GM19372 (cell line): ENCODE data around the gene EXT2.

ENCODE experiments used
- ATAC-seq: cut with Tn5 transposase; IDR thresholded peaks from one replicate; pipeline ENCODE4 v1.9.1; 2021; ENCODE audit warnings: mild to moderate bottlenecking, low read depth, moderate library complexity; ENCODE audit not compliant: unreplicated experiment

EXT2 gene

DNA sequence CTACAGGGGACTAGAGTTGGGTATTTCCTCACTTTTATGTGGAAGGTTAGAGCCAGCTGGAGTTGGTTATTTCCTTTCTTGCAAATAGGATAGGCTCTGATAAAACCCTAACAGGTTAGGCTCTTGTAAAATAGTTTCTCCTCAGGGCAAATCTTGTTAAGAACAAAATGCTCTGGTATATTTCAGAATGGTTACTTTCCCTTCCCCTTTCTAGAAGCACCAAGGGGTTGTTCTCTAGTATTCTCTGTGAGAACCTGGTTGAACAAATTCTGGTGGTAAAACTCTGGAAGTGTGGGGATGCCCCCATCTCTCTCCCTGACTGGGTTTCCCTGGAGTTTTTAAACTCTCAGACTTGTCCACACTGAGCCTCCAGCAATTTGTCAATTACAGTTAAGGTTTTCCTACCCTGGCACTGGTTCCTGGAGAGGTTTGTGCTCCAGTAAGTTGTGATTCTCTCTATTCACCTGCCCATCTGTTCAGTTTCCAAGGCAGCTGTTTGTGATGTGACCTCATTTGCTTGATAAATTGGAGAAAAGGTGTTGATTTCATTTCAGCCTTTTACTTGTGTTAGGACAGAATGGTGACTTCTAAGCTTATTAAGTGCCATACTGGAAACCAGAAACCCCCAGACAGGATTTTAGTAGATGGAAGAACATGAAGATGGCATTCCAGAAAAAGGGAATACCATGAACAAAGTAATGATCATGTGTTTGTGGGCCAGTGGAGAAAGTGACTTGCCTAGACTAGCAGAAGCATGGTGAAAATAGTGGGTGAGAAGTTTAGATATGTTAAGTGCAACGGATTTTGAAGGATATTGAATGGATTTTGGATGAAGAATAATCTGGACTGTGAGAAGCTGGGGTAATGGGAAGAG is 64.6 kb downstream of the EXT2 start:
- ATAC-seq, result no peak

DNA sequence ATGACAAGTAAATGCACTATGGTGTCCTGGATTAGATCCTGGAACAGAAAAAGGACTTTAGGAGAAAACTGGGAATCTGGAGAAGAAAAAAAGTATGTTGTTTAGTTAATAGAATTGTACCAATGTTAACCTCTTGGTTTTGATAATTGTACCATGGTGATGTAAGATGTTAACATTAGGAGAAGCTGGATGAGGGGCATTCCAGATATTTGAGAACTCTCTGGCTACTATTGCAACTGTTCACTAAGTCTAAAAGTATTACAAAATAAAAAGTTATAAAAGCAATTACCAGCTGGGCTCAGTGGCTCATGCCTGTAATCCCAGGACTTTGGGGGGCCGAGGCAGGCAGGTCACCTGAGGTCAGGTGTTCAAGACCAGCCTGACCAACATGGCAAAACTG is 66.5 kb downstream of the EXT2 start:
- ATAC-seq, result no peak

DNA sequence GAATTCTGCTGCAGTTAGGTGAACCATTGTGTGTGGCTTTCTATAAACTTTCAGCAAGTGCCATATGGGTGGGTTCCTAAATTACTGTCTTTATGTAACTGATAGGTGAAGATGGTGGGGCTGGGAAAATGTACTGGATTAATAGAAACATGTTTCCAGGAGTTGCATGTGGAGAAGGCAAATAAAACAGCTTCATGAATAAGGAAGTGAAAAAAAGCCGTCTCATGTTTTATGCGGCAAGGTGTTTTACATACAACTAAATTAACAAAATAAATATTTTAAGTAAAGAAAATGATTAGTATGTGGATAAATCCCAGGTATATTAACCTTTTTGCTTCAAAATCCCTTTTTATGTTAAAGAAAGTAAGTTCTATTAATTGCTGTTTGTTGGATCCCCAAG is 67.2 kb downstream of the EXT2 start:
- ATAC-seq, result no peak

DNA sequence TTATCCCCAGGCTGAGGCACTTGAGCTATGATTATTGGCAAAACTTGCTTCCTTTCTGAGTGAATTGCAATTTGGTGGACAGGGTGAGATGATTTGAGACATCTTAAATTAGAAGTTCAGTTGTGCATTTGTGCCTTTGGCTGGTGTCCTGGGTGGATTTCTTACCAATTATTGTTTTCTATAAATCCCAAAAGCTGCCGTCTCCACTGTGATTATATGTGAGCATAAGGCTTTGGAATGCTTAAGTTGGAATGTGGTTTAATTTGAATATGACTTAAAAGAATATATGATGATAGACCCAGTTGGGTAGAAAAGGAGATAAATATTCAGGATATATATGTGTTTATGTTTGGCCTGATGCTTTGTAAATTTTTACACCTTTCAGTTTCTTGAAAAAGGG is 70.0 kb downstream of the EXT2 start:
- no peak for ATAC-seq

DNA sequence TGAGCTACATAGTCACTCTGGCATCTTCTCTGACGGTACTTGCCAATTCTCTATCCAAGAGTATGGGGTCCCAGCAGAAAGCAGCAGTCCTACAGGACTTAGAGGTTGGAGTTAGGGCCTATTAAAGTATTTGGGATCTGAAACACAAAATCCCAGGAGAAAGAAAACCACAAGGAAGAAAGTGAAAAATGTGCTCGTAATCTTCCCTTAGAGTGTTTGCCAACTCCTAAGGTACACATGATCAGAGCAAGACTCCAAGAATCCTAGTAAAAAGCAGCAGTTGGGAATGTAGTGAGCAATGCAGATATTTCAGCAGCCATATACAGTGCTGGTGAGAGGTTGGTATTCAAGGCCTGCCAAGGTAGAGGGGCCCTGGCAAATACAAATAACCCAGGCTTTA is 71.6 kb downstream of the EXT2 start:
- ATAC-seq, result no peak

DNA sequence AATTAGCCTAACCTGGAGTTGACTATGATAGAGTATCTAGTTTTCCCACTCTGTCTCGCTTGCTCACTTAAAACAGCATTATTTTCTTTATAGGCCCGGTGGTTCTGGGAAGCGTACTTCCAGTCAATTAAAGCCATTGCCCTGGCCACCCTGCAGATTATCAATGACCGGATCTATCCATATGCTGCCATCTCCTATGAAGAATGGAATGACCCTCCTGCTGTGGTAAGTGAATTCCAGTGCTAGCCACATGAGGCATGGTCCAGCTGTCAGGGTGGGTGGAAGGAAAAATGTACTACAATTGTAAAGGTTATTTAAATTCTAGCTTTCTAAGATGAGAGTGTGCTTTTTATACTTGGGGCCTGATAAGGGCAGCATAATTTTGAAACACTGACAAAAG is 76.0 kb downstream of the EXT2 start:
- no peak for ATAC-seq

DNA sequence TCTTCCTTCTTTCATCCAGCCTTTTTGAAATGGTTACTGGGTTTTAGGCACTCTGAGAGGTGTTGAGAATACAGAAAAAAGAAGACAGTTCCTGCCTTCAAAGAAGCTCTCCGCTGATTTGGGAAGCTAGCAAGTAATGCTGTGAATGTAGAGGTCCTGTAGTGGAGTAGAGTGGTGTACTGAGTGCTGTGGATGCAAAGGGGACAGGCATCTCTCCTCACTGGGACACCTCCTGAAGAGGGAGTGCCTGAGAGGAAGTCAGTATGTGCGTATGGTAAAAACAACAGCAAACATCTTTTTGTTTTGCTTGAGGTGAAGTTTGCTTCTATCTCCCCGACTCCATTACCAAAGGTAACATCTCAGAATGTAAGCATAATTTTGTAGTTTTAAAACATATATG is 77.5 kb downstream of the EXT2 start:
- ATAC-seq, result no peak

DNA sequence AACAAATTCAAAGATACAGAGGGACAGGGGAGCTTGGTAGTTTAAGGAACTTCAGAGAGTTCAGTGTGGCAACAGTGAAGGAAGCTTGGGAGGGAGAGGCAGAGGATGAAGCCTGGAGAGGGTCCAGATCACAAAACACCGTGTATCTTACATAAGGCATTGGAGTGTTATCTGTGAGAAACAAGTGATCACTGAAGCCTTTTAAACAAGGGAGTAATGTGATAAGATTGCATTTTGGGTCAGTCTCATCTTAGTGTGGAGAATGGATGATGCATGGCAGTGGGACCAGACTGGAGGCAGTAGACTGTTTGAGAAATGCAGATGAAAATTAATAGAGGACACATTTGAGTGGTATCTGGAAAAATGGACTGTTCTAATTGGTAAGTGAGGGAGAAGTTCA is 79.4 kb downstream of the EXT2 start:
- no peak for ATAC-seq

DNA sequence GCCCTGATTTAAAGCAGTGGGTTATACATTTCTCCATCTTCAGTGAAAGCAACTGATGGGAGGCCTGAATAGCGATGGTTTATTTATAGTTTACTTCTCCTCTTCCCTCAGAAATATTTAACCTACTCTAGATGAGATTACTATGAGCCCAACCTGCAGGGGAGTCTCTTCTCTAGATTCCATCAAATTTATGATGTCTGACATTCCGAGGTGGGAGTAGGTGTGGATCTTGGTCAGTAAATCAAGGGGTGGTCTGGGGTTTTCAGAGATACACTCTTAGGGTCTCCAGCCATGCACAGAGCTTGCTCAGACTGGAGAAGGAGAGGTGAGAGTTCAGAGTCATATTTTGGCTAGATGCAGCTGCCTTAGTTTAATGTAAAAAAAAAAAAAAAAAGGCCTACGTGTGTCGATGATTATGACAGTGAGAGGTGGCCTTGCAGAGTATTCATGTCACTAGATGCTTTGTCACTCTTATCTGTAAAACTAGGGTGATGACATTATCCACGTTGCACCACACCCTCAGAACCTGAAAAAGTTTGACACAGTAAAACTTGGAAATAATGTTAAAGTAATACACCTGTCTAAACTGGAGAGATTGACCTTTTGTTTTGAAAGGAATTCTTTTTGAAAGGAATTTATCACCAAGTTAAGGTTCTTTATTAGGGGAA is 81.2 kb downstream of the EXT2 start:
- no peak for ATAC-seq

DNA sequence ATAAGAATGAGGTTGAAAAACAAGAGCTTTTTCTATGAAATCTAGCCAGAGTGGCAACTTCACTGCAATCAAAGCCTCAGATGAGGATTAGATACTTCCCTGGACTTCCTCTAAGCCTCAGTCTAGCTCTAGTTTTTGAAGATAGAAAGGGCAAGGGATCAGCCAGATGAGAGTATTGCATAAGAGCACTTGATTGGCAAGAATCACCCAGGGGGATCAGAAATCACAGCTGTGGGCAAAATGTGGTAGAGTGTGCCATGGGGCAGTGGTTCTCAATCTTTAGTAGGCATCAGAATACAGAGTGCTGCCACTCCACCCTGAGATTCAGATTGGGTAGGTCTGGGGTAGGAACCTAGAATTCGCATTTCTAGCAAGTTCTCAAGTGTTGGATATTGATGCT is 82.4 kb downstream of the EXT2 start:
- no peak for ATAC-seq

DNA sequence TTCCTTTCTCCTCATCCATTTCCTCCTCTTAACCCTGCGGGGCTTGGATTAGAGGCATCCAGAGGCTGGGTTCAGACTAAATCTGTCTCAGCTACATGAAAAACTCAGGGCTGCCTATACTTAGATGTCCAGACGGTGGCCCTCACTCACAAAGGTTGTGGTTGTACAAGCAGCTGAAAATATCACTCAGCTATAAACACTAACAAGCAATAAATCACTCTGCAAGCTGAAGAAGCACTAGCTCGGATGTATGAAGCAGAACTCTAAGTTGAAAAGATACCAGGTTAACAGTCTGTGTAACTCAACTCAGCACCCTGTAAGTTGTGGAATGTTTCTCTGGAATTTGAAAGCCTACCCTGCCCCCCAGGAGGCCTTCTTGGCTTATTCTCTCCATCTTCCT is 82.9 kb downstream of the EXT2 start:
- ATAC-seq, result no peak

DNA sequence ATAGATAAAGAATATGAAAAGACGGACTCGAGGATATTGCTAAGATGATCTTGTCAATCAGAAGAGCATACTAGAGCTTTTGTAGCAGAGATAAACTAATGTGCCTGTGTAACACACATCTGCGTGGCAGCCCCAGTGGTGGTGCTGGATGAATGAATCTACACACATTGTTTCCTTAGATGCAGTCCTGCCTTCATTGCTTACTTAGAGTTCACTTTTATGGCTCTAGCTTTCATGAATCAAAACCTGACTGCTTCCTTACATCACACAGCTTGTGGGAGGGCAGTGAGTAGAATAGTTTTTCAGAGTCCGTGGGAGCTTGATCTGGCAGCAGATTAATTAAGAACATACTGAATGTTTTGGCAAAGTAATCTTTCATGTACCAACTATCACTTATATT is 83.7 kb downstream of the EXT2 start:
- ATAC-seq, result no peak

DNA sequence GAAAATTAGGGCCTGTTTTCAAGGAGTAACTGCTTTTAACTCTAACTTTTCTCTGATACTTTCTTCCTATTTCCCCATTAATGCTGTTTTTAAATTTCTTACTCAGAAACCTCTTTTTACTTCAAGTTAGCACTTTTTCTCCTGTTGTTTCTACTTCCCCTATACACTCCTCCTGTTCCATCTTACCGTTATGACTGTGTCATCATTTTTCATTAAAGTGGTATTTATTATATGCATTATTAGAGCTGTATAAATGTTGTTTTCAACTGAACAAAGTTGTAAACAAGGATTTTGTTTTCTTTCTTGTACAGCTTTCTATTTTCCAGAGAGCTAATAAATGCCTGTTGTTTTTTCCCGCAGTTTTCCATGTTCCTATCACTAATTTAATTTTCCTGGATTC is 84.6 kb downstream of the EXT2 start:
- ATAC-seq, result no peak

DNA sequence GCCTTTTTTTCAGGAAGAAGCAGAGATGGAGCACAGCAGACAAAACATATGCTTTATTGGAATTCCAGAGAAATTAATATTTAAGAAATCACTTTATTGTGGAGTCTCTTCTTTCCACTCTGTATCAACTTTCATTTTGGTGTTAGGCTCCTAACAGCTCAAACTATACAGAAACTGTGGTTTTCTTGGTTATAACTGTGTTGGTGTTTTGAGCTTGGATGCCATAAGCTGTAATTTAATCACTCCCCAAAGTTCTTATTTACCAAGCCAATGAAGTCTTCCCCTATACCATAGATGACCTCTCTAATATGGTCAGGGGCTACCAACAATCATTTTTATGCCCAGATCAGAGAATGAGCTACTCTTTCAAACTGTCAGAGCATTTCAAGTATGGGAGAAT is 90.0 kb downstream of the EXT2 start:
- no peak for ATAC-seq

DNA sequence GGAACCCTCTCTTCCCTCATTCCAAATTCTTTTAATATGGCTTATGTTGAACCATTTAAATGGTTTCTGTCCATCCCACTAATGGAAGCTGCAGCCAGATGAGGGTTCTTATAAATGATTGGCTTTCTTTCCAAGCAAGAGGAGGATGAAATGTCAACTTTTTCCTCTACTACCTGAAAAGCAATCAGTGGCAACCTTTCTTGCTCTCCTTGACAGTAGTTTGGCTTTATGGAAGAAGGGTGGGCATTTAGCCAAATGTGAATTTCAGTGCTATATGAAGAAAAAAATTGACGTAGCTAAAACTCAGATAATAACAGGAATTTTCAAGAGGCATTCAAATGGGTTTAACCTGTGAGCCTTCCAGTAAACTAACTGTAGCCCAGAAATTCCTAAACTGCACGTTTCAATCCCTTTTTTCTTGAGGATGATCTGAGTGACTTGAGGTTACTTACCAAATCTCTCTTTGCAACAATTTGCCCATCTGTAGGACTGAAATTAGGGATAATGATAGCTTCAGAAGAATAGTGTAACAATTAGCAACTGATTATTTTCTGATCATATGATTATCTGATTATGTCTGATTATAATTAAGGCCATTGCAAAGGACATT is 90.9 kb downstream of the EXT2 start:
- ATAC-seq, result no peak

DNA sequence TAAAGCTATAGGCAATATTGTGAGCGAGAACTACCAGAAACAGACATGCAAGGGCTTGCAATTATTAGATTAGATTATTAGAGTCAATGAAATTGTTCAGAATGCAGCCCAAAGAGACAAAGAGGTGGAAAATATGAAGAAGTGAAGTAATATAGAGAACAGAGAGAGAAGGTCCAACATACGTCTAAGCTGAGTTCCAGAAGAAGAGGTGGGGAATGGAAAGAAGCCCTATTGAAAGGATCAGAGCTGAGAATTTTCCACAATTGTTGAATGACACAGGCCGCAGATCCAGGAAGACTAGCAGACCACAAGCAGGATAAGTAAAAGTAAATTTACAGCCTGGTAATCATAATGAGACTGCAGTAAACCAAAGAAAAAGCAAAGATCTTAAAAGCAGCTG is 93.2 kb downstream of the EXT2 start:
- ATAC-seq, result no peak

DNA sequence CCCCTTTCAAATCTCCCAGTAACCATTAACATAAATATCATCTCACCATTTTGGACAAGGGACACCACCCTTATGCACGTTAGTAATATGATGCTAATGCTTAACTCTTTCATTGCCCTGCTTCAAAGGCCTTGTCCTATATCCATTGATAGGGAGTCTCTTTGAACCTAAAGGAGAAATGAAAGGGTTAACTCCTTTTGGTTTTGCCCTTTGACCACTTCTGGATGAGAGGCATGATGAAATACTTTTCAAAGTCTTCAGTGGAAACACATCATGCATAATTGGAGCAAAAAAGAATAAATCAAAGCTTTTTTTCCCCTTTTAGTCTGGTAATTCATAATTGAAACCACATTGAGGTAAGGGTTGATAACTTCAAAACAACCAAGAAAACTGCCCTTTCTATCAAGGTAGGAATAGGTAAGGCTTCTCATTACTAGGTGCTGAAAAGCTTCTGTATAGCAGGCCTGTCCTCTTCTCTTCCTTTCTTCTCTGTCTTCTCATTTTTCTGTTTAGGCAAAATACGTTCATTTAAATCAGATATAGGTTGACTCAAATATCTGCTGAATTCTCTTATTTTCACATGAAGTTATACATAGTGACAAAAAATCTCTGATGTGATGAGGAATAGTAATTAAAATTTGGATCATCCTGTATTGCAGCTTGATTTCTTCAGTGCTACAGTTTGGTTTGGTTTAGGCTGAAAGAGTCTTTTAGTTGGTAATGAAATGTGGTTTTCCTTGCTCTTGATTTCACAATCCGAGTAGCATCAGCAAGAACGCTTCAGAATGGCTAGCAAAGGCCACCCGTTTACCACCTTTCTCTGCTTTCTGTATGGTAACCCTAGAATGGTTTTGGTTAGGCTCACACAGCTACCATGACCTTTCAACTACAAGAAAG is 94.8 kb downstream of the EXT2 start:
- no peak for ATAC-seq

DNA sequence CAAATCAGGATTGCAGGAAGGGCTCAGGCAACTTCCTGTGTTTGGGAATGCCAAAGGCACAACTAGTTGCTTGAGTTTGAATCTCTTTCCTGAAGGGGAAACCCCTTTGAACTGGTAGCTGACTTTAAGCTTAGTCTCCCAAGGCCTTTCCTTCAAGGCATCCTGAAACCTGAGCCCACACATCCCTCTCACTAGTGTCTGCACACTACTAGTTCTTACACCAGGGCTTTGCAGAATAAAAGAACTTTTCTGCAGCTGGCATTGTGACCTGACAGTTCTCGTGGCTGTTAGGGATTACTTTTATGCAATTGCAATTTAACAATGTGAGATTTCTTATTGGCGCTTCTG is 95.4 kb downstream of the EXT2 start:
- no peak for ATAC-seq

DNA sequence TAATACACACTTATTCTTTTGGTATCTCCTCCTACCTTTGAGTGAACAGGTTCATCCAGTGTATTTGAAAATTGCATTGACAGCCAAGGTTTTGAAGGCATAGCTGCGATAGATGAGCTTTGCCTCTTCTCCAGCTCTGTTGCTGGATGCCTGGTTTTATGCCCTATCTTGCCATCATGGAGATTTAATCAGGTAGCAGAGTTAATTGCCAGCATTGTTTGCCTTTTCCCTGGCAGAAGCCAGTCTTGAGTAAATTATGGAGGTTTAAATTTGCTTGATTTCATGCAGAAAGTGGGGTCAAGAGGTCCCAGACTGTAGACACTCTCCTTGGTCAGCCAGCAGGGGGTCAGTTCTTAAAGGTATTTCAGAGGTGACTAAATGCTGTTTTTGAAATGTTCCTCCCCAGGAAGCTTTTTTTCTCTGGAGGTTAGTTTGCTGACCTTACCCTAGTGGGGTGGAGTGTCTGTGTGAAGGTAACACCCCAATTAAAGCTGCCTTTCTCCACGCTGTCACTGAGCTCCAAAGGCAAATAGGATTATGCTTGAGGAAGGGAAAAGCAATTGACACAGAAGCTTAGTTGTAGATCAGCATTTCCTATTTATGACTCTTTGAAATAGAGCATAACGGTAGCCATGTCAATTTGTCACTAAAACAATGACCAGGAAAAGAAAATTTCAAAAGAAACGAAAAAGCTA is 96.0 kb downstream of the EXT2 start:
- ATAC-seq, result no peak

DNA sequence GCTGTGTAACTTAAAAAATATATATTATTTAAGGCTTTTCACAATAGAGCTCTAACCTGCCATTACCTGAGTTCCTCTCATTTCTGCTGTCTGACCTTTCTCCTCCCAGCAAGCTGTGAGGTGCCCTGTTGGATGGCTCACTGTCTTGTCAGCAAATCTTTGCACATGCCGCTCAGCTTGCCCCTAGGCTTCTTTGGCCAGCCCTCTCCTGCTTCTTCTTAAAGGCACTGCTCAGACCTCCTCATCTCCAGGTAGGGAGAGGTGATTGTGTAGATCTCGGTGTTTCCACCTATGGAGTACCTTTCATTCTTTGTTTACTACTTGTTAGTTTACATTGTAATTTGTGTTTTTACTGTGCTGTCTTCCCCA is 96.5 kb downstream of the EXT2 start:
- no peak for ATAC-seq
